ENCODE results near the gene ACTL7A.

GRCh38 chr9:108861997-108862396 is at the start of gene ACTL7A:
- no peak for TF ChIP-seq EZH2 (IDR thresholded peaks at IDR 0.05; ENCODE audit: borderline replicate concordance, insufficient read depth, low read length, poor library complexity, severe bottlenecking)
- TF ChIP-seq, protein P1, sequence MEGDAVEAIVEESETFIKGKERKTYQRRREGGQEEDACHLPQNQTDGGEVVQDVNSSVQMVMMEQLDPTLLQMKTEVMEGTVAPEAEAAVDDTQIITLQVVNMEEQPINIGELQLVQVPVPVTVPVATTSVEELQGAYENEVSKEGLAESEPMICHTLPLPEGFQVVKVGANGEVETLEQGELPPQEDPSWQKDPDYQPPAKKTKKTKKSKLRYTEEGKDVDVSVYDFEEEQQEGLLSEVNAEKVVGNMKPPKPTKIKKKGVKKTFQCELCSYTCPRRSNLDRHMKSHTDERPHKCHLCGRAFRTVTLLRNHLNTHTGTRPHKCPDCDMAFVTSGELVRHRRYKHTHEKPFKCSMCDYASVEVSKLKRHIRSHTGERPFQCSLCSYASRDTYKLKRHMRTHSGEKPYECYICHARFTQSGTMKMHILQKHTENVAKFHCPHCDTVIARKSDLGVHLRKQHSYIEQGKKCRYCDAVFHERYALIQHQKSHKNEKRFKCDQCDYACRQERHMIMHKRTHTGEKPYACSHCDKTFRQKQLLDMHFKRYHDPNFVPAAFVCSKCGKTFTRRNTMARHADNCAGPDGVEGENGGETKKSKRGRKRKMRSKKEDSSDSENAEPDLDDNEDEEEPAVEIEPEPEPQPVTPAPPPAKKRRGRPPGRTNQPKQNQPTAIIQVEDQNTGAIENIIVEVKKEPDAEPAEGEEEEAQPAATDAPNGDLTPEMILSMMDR (IDR thresholded peaks at IDR 0.05; ENCODE audit: poor library complexity, severe bottlenecking), result no peak
- TF ChIP-seq POLR2AphosphoS5 (IDR thresholded peaks at IDR 0.05), result no peak
- no peak for TF ChIP-seq TAF1 (IDR thresholded peaks at IDR 0.05; ENCODE audit: low read depth)

Data from neural cell (in vitro differentiated cells).